ENCODE data around the gene KRTAP12-2.

- TF ChIP-seq POLR2A (IDR thresholded peaks at IDR 0.05) = no peak
- no peak for TF ChIP-seq CTCF (IDR thresholded peaks at IDR 0.05)
- TF ChIP-seq POLR2AphosphoS5 (IDR thresholded peaks at IDR 0.05) = no peak
- no peak for TF ChIP-seq EP300 (IDR thresholded peaks at IDR 0.05)
Measured at GRCh38 chr21:44713130-44713529, 46.4 kb upstream of the KRTAP12-2 start.
